HG03159 (cell line): ENCODE data around the gene PSG3.
"Not testable (repeated sequence)": the region's sequence is repeated elsewhere in the genome, so short reads cannot be mapped to it uniquely, and the experiment has no call there.

Experiments
- ATAC-seq: cut with Tn5 transposase; IDR thresholded peaks from one replicate; pipeline ENCODE4 v1.9.1; 2021; ENCODE audit warnings: mild to moderate bottlenecking, moderate library complexity; ENCODE audit not compliant: unreplicated experiment

Gene PSG3

GRCh38 chr19:42695811-42696503 lies 44.3 kb downstream of the PSG3 start:
- ATAC-seq: no peak

GRCh38 chr19:42693760-42694350 lies 46.4 kb downstream of the PSG3 start:
- ATAC-seq: no peak

DNA sequence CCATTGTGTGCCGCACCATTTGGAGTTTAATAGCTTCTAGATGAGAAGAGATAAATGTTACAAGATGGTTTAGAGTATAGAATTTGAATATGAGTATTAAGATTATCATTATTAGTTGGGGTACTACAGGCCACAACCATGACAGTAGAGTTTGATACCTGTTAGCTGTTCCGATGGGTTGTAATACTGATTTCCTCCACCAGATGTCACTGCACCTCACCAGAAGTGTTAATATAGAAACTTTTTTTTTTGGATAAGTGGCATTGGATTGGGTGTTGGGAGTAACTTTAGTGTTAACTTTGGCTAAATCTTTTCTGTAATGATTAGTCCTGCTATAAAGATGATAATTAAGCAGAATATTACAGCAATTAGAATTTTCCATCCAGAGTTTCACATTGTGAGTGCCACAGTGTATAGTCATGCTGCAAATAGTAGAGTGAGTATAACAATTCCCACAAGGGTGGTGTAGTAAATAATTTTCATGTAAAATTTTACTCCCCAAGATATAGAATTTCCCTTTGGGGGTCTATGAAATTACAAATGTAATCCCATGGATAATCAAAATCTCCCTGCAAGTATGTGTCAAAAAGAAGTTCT lies 56.3 kb downstream of the PSG3 start:
- ATAC-seq: no peak

DNA sequence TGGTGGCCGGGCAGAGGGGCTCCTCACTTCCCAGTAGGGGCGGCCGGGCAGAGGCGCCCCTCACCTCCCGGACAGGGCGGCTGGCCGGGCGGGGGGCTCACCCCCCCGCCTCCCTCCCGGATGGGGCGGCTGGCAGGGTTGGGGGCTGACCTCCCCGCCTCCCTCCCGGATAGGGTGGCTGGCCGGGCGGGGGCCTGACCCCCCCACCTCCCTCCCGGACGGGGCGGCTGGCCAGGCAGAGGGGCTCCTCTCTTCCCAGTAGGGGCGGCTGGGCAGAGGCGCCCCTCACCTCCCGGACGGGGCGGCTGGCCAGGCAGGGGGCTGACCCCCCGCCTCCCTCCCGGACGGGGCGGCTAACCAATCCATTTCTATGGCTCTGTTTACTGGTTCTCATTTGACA lies 64.0 kb downstream of the PSG3 start:
- not testable (repeated sequence) for ATAC-seq

DNA sequence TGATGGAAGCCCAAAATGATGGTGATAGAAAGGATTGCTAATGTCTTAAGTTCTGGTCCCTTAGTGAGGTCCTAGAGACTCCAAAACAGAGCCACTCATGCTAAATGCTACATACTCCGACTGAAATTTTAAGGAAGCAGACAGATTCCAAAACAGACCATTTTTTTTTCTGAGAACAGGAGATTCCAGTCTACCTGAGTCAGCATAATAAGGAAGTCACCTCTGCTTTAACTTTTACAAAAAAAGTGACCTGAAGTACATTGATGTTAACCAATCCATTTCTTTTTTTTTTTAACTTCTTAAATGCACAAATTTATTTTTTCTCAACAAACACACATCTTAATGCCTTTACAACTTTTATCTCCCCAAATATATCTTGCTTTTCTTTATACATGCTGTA lies 65.7 kb downstream of the PSG3 start:
- not testable (repeated sequence) for ATAC-seq
